HG02840 (cell line): ENCODE results near the gene ADAMTSL3.
"Not testable (repeated sequence)": the region's sequence is repeated elsewhere in the genome, so short reads cannot be mapped to it uniquely, and the experiment has no call there.

Experiments
- ATAC-seq: cut with Tn5 transposase; IDR thresholded peaks from one replicate; pipeline ENCODE4 v1.9.1; 2021; ENCODE audit warnings: mild to moderate bottlenecking, moderate library complexity, moderate number of reproducible peaks; ENCODE audit not compliant: unreplicated experiment, low FRiP score

The ADAMTSL3 gene

GRCh38 chr15:83746231-83746630 lies 92.3 kb downstream of the ADAMTSL3 start:
- no peak for ATAC-seq

GRCh38 chr15:83747050-83747717 lies 93.3 kb downstream of the ADAMTSL3 start:
- no peak for ATAC-seq

GRCh38 chr15:83747718-83748110 lies 93.8 kb downstream of the ADAMTSL3 start:
- ATAC-seq, result no peak

- no peak for ATAC-seq
These were observed 100.1 kb downstream of the ADAMTSL3 start for GRCh38 chr15:83753872-83754493.

- not testable (repeated sequence) for ATAC-seq
These were observed 103.4 kb downstream of the ADAMTSL3 start for GRCh38 chr15:83757291-83757690.

GRCh38 chr15:83762367-83762766 lies 108.4 kb downstream of the ADAMTSL3 start:
- ATAC-seq, result no peak

GRCh38 chr15:83764201-83764838 lies 110.4 kb downstream of the ADAMTSL3 start:
- no peak for ATAC-seq

- no peak for ATAC-seq
These were observed 112.4 kb downstream of the ADAMTSL3 start for GRCh38 chr15:83766339-83766738.

- ATAC-seq, result no peak
These were observed 113.8 kb downstream of the ADAMTSL3 start for GRCh38 chr15:83767741-83768140.

GRCh38 chr15:83769411-83769999 lies 115.6 kb downstream of the ADAMTSL3 start:
- ATAC-seq, result no peak

GRCh38 chr15:83775738-83776137 lies 121.8 kb downstream of the ADAMTSL3 start:
- ATAC-seq, result no peak

- no peak for ATAC-seq
These were observed 123.1 kb downstream of the ADAMTSL3 start for GRCh38 chr15:83776986-83777385.

GRCh38 chr15:83783227-83783626 lies 129.3 kb downstream of the ADAMTSL3 start:
- no peak for ATAC-seq

- no peak for ATAC-seq
These were observed 131.1 kb downstream of the ADAMTSL3 start for GRCh38 chr15:83784975-83785374.

GRCh38 chr15:83786336-83786735 lies 132.4 kb downstream of the ADAMTSL3 start:
- ATAC-seq, result no peak

GRCh38 chr15:83793069-83793468 lies 139.1 kb downstream of the ADAMTSL3 start:
- ATAC-seq, result no peak

GRCh38 chr15:83794209-83794608 lies 140.3 kb downstream of the ADAMTSL3 start:
- ATAC-seq, result no peak

GRCh38 chr15:83809345-83809744 lies 155.4 kb downstream of the ADAMTSL3 start:
- no peak for ATAC-seq

- ATAC-seq, result no peak
These were observed 156.2 kb downstream of the ADAMTSL3 start for GRCh38 chr15:83810110-83810509.

- ATAC-seq, result no peak
These were observed 159.8 kb downstream of the ADAMTSL3 start for GRCh38 chr15:83813682-83814081.

- ATAC-seq, result no peak
These were observed 161.6 kb downstream of the ADAMTSL3 start for GRCh38 chr15:83815506-83815905.
